B cell (primary cell): ENCODE data around the gene TAS1R1. TPM values are rescaled to one million over a fixed set of nuclear protein-coding genes. Genes with fewer than 3 reads are reported as not detected.

Experiments used
- ATAC-seq: fragments of 200-7000 bp; cut with Tn5 transposase; one replicate; pipeline ENCODE4 v1.10.0; 2021; ENCODE audit warnings: low read depth, mild to moderate bottlenecking, moderate number of reproducible peaks, moderate library complexity
- CTCF ChIA-PET: fragments of 350-600 bp; sonication (Branson Sonifier 250); formaldehyde crosslinking; loops from one replicate; lab custom pipeline; 2021; ENCODE audit warnings: antibody characterized with exemption, inconsistent platforms; lab: Charles Lee
- POLR2A ChIA-PET: fragments of 350-600 bp; sonication (Branson Sonifier 250); formaldehyde crosslinking; loops from one replicate; lab custom pipeline; 2021; ENCODE audit warnings: antibody characterized with exemption; lab: Charles Lee
- DNase-seq: peaks from one replicate; pipeline ENCODE4 v3.0.0; 2013
- H2AFZ ChIP-seq: 2 replicates; pipeline ENCODE4 v1.6.1; 2012; ENCODE audit warnings: mild to moderate bottlenecking, low read depth, low read length; ENCODE audit not compliant: insufficient read depth, poor library complexity, severe bottlenecking
- H3K27ac ChIP-seq, 2 donors: 1 replicate in 1 of 2; 2 replicates in 1 of 2; pipeline ENCODE4 v1.5.1; 2012 to 2013; ENCODE audit warnings: low read length in 2 of 2, mild to moderate bottlenecking in 2 of 2, moderate library complexity in 1 of 2
- H3K27me3 ChIP-seq, 4 experiments: fragments of 200-600 bp in 1 of 4; sonication (generic) in 1 of 4; replicated peaks in 1 of 4; 1 replicate in 2 of 4; 2 replicates in 2 of 4; pipeline versions ENCODE4 v1.6.1 to v1.7.0; 2013 to 2016; ENCODE audit warnings: low read length in 3 of 4, mild to moderate bottlenecking in 2 of 4, mixed read lengths in 1 of 4, moderate library complexity in 1 of 4; ENCODE audit not compliant: insufficient read depth in 4 of 4, control insufficient read depth in 3 of 4; ENCODE audit errors: control extremely low read depth in 1 of 4
- H3K36me3 ChIP-seq, 2 experiments: replicated peaks in 1 of 2; 1 replicate in 1 of 2; 2 replicates in 1 of 2; pipeline versions ENCODE4 v1.6.1 to v1.7.1; 2013; ENCODE audit warnings: low read length in 1 of 2; ENCODE audit not compliant: insufficient read depth in 2 of 2, control insufficient read depth in 1 of 2; ENCODE audit errors: control extremely low read depth in 1 of 2, extremely low read depth in 1 of 2
- H3K4me1 ChIP-seq, 2 donors: fragments of 200-600 bp in 1 of 2; sonication (generic) in 1 of 2; 1 replicate in 1 of 2; 2 replicates in 1 of 2; pipeline versions ENCODE4 v1.5.1 to v1.6.1; 2013 to 2017; ENCODE audit warnings: low read length in 2 of 2; ENCODE audit not compliant: control insufficient read depth in 2 of 2, insufficient read depth in 2 of 2
- H3K4me2 ChIP-seq: replicated peaks from 2 replicates; pipeline ENCODE3; 2012; ENCODE audit warnings: mild to moderate bottlenecking, low read depth, low read length; ENCODE audit not compliant: poor library complexity, severe bottlenecking
- H3K4me3 ChIP-seq, 5 experiments: fragments of 200-600 bp in 1 of 5; sonication (generic) in 1 of 5; 1 replicate in 3 of 5; 2 replicates in 2 of 5; pipeline versions ENCODE4 v1.5.1 to v1.7.0; 2011 to 2016; ENCODE audit warnings: low read length in 4 of 5, mild to moderate bottlenecking in 4 of 5, low read depth in 2 of 5, control low read depth in 1 of 5, moderate library complexity in 1 of 5; ENCODE audit not compliant: insufficient read depth in 1 of 5; ENCODE audit errors: control extremely low read depth in 1 of 5, extremely low read depth in 1 of 5
- H3K79me2 ChIP-seq: fragments of 200-600 bp; sonication (generic); one replicate; pipeline ENCODE4 v1.6.0; 2016; ENCODE audit warnings: low read length; ENCODE audit not compliant: control insufficient read depth, insufficient read depth
- H3K9ac ChIP-seq: fragments of 200-600 bp; sonication (generic); 2 replicates; pipeline ENCODE4 v1.6.1; 2017; ENCODE audit warnings: mild to moderate bottlenecking, low read length, moderate library complexity
- H3K9me3 ChIP-seq, 3 donors: one replicate each; pipeline versions ENCODE4 v1.6.1 to v1.7.1; 2013; ENCODE audit warnings: low read length in 2 of 3; ENCODE audit not compliant: control insufficient read depth in 2 of 3, insufficient read depth in 1 of 3; ENCODE audit errors: control extremely low read depth in 1 of 3
- H4K20me1 ChIP-seq: 2 replicates; pipeline ENCODE4 v1.6.0; 2012; ENCODE audit warnings: mild to moderate bottlenecking, low read length; ENCODE audit not compliant: insufficient read depth, control insufficient read depth, poor library complexity, severe bottlenecking
- H3K27ac Mint-ChIP-seq: one replicate; pipeline ENCODE4 v1.8.0; 2021; ENCODE audit warnings: mixed read lengths
- H3K27me3 Mint-ChIP-seq: one replicate; pipeline ENCODE4 v1.8.0; 2021; ENCODE audit warnings: mixed read lengths
- H3K4me1 Mint-ChIP-seq: one replicate; pipeline ENCODE4 v1.8.0; 2021; ENCODE audit warnings: mixed read lengths
- H3K4me3 Mint-ChIP-seq: one replicate; pipeline ENCODE4 v1.8.0; 2021; ENCODE audit warnings: mixed read lengths
- H3K9me3 Mint-ChIP-seq: one replicate; pipeline ENCODE4 v1.8.0; 2022; ENCODE audit warnings: mixed read lengths; ENCODE audit not compliant: insufficient read depth
- EZH2 ChIP-seq: IDR thresholded peaks from 2 replicates; pipeline ENCODE4 v1.6.1; 2012; ENCODE audit warnings: borderline replicate concordance, low read depth, mild to moderate bottlenecking, moderate library complexity, low read length; ENCODE audit not compliant: insufficient read depth, poor library complexity, severe bottlenecking
- WGBS: methylation state at CpG from one replicate; pipeline ENCODE4 v1.1.5; 2013; ENCODE audit warnings: missing lambda C conversion rate; ENCODE audit not compliant: insufficient coverage; 5-methylcytosine and 5-hydroxymethylcytosine counted together
- intact Hi-C: fragments of 100-400 bp; cut with micrococcal nuclease; formaldehyde crosslinking; loops from one replicate; pipeline ENCODE4 v1.10.0; 2022
- polyA plus RNA-seq: library from polyadenylated mRNA; depleted of rRNA; stranded (reverse); fragments of >200 nt; gene quantifications from 2 replicates; pipeline ENCODE4 v1.2.3, GENCODE V29; 2012
- total RNA-seq, 2 donors: library from RNA; stranded (reverse); fragments of 120-200 nt in 1 of 2; gene quantifications; 1 replicate in 1 of 2; 2 replicates in 1 of 2; pipeline versions ENCODE4 v1.2.3 to v1.2.4, GENCODE V29; 2013 to 2022
- TF ChIP-seq, protein P1 (sequence below): fragments of 200-600 bp; IDR thresholded peaks from one replicate; pipeline ENCODE4 v1.8.0; 2022; ENCODE audit warnings: antibody characterized with exemption, mild to moderate bottlenecking

The TAS1R1 gene
- total and polyA plus RNA-seq, 2 donors (not counting 1 experiment from before 2014, with no cell fraction given) = 0.09 TPM; not detected in 1

DNA sequence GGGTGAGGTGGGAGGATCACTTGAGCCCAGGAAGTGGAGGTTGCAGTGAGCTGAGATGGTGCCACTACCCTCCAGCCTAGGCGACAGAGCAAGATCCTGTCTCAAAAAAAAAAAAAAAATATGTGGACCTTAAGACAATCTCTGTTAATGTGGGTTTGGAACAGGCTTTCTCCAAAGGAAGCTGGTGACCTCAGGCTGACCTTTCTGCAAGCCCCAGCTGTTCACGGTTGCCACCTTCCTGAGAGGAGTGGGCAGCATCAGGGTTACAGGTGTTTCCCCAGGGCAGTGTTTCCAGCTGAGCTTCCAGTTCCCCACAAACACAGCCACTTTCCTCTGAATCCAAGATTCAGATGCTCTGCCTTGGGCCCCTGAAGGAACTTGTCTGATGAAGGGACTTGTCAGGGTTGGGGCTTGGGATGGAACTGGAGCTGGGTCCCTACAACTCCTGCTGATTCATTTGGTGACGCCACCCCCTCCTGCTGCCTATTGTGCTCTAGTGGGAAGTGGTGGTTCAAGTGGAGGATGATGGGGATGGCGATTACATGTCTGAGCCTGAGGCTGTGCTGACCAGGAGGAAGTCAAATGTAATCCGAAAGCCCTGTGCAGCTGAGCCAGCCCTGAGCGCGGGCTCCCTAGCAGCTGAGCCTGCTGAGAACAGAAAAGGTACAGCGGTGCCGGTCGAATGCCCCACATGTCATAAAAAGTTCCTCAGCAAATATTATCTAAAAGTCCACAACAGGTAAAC lies 26.6 kb downstream of the TAS1R1 start:
- DNase-seq = no peak
- H3K36me3 ChIP-seq = peaks cover 0 to 2% of the 10 kb centered on the region in 2 experiments
- no peak for TF ChIP-seq EZH2

DNA sequence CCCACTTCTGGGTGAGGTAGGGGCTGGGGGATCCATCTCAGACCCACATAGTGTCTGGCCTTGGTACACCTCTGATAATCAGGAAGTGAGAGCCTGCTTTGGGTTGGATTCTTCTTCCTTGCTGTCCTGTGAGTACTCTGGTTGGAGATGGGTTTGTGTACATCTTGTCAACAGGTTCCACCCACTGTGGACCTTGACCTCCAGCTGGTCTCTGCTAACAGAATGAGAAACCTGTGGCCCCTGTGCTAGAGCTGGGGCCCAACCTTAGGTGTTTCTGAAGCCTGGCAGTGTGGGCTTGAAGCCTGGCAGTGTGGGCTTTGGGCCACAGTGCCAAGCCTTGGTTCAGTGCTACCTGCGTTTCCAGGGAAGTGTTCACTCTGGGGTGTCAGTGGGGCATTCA lies 27.3 kb downstream of the TAS1R1 start:
- Mint-ChIP-seq H3K27me3 (no peaks in the 10 kb centered on the region), H3K9me3 (no peaks in the 10 kb centered on the region), H3K4me3 (peak overlapping the region; percentile 98), H3K4me1 (peaks cover 36% of the 10 kb centered on the region), H3K27ac (peak overlapping the region; percentile 78)
- intact Hi-C loops = no loop called here
- peaks cover 20 to 34% of the 10 kb centered on the region in 2 donors for H3K4me1 ChIP-seq
- no peaks in the 10 kb centered on the region for H3K27me3 ChIP-seq
- DNase-seq = no peak
- H3K9ac ChIP-seq = no peak overlapping the region
- POLR2A ChIA-PET = no interaction called here
- TF ChIP-seq, protein P1, sequence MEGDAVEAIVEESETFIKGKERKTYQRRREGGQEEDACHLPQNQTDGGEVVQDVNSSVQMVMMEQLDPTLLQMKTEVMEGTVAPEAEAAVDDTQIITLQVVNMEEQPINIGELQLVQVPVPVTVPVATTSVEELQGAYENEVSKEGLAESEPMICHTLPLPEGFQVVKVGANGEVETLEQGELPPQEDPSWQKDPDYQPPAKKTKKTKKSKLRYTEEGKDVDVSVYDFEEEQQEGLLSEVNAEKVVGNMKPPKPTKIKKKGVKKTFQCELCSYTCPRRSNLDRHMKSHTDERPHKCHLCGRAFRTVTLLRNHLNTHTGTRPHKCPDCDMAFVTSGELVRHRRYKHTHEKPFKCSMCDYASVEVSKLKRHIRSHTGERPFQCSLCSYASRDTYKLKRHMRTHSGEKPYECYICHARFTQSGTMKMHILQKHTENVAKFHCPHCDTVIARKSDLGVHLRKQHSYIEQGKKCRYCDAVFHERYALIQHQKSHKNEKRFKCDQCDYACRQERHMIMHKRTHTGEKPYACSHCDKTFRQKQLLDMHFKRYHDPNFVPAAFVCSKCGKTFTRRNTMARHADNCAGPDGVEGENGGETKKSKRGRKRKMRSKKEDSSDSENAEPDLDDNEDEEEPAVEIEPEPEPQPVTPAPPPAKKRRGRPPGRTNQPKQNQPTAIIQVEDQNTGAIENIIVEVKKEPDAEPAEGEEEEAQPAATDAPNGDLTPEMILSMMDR = no peak
- no peak for TF ChIP-seq EZH2
- no peaks in the 10 kb centered on the region for H3K9me3 ChIP-seq
- 100% methylated on average over 1 of the region's 1 CpG for WGBS
- peak overlapping the region; percentile 88 for H3K4me2 ChIP-seq
- H3K4me3 ChIP-seq = no peak overlapping the region
- H2AFZ ChIP-seq = no peak overlapping the region
- H3K27ac ChIP-seq = peak overlapping the region; percentile 13 to 91
- peaks cover 0 to 5% of the 10 kb centered on the region in 2 experiments for H3K36me3 ChIP-seq
- CTCF ChIA-PET = interaction anchor here (1.1 kb wide), 1 partner anchor 20 kb away, joined by 3 read pairs; the partner anchor contains the start of gene KLHL21
- ATAC-seq = no peak
- H3K79me2 ChIP-seq = peaks cover 49% of the 10 kb centered on the region
- peaks cover 40% of the 10 kb centered on the region for H4K20me1 ChIP-seq

More for the DNA sequence above, 26.6 kb downstream of the TAS1R1 start:
- H3K4me3 ChIP-seq = no peak overlapping the region
- H4K20me1 ChIP-seq = peaks cover 35% of the 10 kb centered on the region
- peak overlapping the region; percentile 88 for H3K4me2 ChIP-seq
- no peak for ATAC-seq
- WGBS = 38% methylated on average over 9 of the region's 10 CpGs
- H3K9me3 ChIP-seq = no peaks in the 10 kb centered on the region
- H3K27me3 ChIP-seq = no peaks in the 10 kb centered on the region
- H3K79me2 ChIP-seq = peaks cover 49% of the 10 kb centered on the region
- H3K4me1 ChIP-seq = peaks cover 20 to 32% of the 10 kb centered on the region in 2 donors
- no peak overlapping the region for H3K9ac ChIP-seq
- peak overlapping the region; percentile 13 to 91 for H3K27ac ChIP-seq
- H3K4me3 Mint-ChIP-seq = peak overlapping the region; percentile 98
- no peaks in the 10 kb centered on the region for H3K9me3 Mint-ChIP-seq
- peaks cover 34% of the 10 kb centered on the region for H3K4me1 Mint-ChIP-seq
- CTCF ChIA-PET = interaction anchor here (0.5 to 1.7 kb wide), 4 partner anchors 19 to 140 kb away, joined by 3 to 9 read pairs (median 3); partner anchors contain the start of gene KLHL21
- intact Hi-C loops = no loop called here
- H3K27me3 Mint-ChIP-seq = no peaks in the 10 kb centered on the region
- no peak overlapping the region for H2AFZ ChIP-seq
- POLR2A ChIA-PET = interaction anchor here (1.5 to 3.4 kb wide), 3 partner anchors 18 to 36 kb away, joined by 3 to 21 read pairs (median 7); partner anchors contain the start of gene KLHL21
- H3K27ac Mint-ChIP-seq = peak overlapping the region; percentile 81
